ENCODE measurements around the gene PCYOX1L.

PCYOX1L gene

DNA sequence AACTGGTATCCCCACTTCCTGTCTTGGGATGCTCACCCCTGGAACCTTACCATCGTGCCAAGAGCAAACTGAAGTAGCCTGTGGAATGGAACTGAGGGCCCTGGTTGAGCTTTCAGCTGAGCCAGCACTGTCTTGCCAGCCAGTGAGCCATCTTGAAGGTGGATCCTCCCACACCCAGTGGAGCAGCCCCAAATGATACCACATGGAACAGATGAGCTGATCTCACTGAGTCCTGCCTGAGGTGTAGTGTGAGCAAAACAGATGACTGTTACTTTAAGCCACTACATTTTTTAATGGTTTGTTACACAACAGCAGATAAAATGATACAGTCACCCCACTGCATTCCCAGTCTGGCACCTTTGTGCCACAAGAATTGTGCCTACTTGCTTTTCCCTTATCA is 2.2 kb upstream of the PCYOX1L start:
- H2AFZ ChIP-seq (ENCODE audit: low read length): no peak overlapping the region
- no peak overlapping the region for H3K9ac ChIP-seq (ENCODE audit: low read depth, low read length, poor library complexity, severe bottlenecking)
- peaks cover 26% of the 10 kb centered on the region for H4K20me1 ChIP-seq (ENCODE audit: insufficient read depth, low read length, poor library complexity, severe bottlenecking)
- no peak for TF ChIP-seq EZH2phosphoT487 (IDR thresholded peaks at IDR 0.05; ENCODE audit: borderline replicate concordance)
- TF ChIP-seq, protein P1, sequence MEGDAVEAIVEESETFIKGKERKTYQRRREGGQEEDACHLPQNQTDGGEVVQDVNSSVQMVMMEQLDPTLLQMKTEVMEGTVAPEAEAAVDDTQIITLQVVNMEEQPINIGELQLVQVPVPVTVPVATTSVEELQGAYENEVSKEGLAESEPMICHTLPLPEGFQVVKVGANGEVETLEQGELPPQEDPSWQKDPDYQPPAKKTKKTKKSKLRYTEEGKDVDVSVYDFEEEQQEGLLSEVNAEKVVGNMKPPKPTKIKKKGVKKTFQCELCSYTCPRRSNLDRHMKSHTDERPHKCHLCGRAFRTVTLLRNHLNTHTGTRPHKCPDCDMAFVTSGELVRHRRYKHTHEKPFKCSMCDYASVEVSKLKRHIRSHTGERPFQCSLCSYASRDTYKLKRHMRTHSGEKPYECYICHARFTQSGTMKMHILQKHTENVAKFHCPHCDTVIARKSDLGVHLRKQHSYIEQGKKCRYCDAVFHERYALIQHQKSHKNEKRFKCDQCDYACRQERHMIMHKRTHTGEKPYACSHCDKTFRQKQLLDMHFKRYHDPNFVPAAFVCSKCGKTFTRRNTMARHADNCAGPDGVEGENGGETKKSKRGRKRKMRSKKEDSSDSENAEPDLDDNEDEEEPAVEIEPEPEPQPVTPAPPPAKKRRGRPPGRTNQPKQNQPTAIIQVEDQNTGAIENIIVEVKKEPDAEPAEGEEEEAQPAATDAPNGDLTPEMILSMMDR (conservative IDR thresholded peaks at IDR 0.05; ENCODE audit: low read length): no peak
- H3K9me3 ChIP-seq (ENCODE audit: insufficient read depth, low read depth, low read length): no peaks in the 10 kb centered on the region
- peaks cover 35% of the 10 kb centered on the region for H3K36me3 ChIP-seq (ENCODE audit: insufficient read depth, low read length)
- H3K4me1 ChIP-seq (ENCODE audit: insufficient read depth, low read length, poor library complexity, severe bottlenecking): peaks cover 53% of the 10 kb centered on the region
- H3K27me3 ChIP-seq (ENCODE audit: insufficient read depth, low read length, poor library complexity, severe bottlenecking): no peaks in the 10 kb centered on the region
- no peak overlapping the region for H3K4me2 ChIP-seq (ENCODE audit: low read depth, low read length, poor library complexity, severe bottlenecking)
- H3F3A ChIP-seq (ENCODE audit: low read depth): peaks cover 4% of the 10 kb centered on the region; the same call in 1 of the 2 replicates
- no peak overlapping the region for H3K4me3 ChIP-seq (ENCODE audit: low read length, poor library complexity, severe bottlenecking)
- no peaks in the 10 kb centered on the region for H3K9me2 ChIP-seq (replicated peaks; ENCODE audit: low read depth, low read length)
- H3K79me2 ChIP-seq (ENCODE audit: insufficient read depth, low read length): peaks cover 69% of the 10 kb centered on the region

DNA sequence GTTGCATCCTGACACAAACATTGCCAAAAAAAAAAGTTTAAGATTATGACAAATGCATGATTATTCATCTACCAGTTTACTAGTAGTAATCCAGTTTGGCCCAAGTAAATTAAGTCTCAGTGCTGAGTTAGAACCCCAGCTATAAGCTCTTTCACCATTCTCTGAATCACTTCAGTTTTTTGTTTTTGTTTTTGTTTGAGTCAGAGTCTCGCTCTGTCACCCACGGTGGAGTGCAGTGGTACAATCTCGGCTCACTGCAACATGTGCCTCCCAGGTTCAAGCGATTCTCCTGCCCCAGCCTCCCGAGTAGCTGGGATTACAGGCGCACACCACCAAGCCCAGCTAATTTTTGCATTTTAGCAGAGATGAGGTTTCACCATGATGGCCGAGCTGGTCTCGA is 1.5 kb upstream of the PCYOX1L start:
- no peak overlapping the region for H3K4me2 ChIP-seq (ENCODE audit: low read depth, low read length, poor library complexity, severe bottlenecking)
- H3K9ac ChIP-seq (ENCODE audit: low read depth, low read length, poor library complexity, severe bottlenecking): no peak overlapping the region
- H3K27me3 ChIP-seq (ENCODE audit: insufficient read depth, low read length, poor library complexity, severe bottlenecking): no peaks in the 10 kb centered on the region
- peaks cover 54% of the 10 kb centered on the region for H3K4me1 ChIP-seq (ENCODE audit: insufficient read depth, low read length, poor library complexity, severe bottlenecking)
- peaks cover 25% of the 10 kb centered on the region for H4K20me1 ChIP-seq (ENCODE audit: insufficient read depth, low read length, poor library complexity, severe bottlenecking)
- H3K79me2 ChIP-seq (ENCODE audit: insufficient read depth, low read length): peaks cover 62% of the 10 kb centered on the region
- H3K4me3 ChIP-seq (ENCODE audit: low read length, poor library complexity, severe bottlenecking): no peak overlapping the region
- TF ChIP-seq, protein P1 (conservative IDR thresholded peaks at IDR 0.05; ENCODE audit: low read length): no peak
- TF ChIP-seq EZH2phosphoT487 (IDR thresholded peaks at IDR 0.05; ENCODE audit: borderline replicate concordance): no peak
- no peak overlapping the region for H2AFZ ChIP-seq (ENCODE audit: low read length)
- H3K9me2 ChIP-seq (replicated peaks; ENCODE audit: low read depth, low read length): no peaks in the 10 kb centered on the region
- peaks cover 28% of the 10 kb centered on the region for H3K36me3 ChIP-seq (ENCODE audit: insufficient read depth, low read length)
- no peaks in the 10 kb centered on the region for H3K9me3 ChIP-seq (ENCODE audit: insufficient read depth, low read depth, low read length)
- H3F3A ChIP-seq (ENCODE audit: low read depth): peaks cover 4% of the 10 kb centered on the region; the same call in 1 of the 2 replicates

DNA sequence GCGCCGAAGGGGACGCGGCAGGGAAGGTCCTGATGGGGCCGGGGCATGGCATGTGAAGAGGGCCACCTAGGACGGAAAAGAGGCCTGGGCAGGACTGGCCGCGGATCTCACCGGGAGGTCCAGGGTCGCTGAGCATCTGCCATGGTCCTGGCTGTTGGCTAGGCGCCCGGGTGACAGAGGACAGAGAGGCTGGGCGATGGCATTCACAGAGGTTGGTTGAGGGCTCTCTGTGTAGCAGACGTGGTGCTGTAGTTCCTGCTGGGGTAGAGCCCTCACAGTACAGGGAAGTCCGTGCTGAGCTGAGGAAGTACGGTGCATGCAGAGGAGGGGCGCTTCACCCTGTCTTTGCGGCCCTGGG is 427 bp downstream of the PCYOX1L start:
- Histone ChIP-seq H3K4me3 (ENCODE audit: low read length, poor library complexity, severe bottlenecking) (peak overlapping the region; percentile 90), H3K9me3 (ENCODE audit: insufficient read depth, low read depth, low read length) (no peaks in the 10 kb centered on the region), H3K36me3 (ENCODE audit: insufficient read depth, low read length) (peaks cover 10% of the 10 kb centered on the region; the same call in 1 of the 2 replicates), H3K79me2 (ENCODE audit: insufficient read depth, low read length) (peaks cover 43% of the 10 kb centered on the region), H3K4me1 (ENCODE audit: insufficient read depth, low read length, poor library complexity, severe bottlenecking) (peaks cover 41% of the 10 kb centered on the region), H3K9me2 (replicated peaks; ENCODE audit: low read depth, low read length) (no peaks in the 10 kb centered on the region), H3K4me2 (ENCODE audit: low read depth, low read length, poor library complexity, severe bottlenecking) (peak overlapping the region; percentile 89), H2AFZ (ENCODE audit: low read length) (peak overlapping the region; percentile 90), H3K9ac (ENCODE audit: low read depth, low read length, poor library complexity, severe bottlenecking) (peak overlapping the region; percentile 89), H3F3A (ENCODE audit: low read depth) (peaks cover 4% of the 10 kb centered on the region; the same call in 1 of the 2 replicates), H4K20me1 (ENCODE audit: insufficient read depth, low read length, poor library complexity, severe bottlenecking) (peaks cover 10% of the 10 kb centered on the region), H3K27me3 (ENCODE audit: insufficient read depth, low read length, poor library complexity, severe bottlenecking) (no peaks in the 10 kb centered on the region)
- no peak for TF ChIP-seq EZH2phosphoT487 (IDR thresholded peaks at IDR 0.05; ENCODE audit: borderline replicate concordance)
- TF ChIP-seq, protein P1 (conservative IDR thresholded peaks at IDR 0.05; ENCODE audit: low read length): no peak

All from Loucy (cell line).